D721Med (cell line): ENCODE measurements around the gene FER1L5.

ENCODE experiments used
- DNase-seq: peaks from one replicate; pipeline ENCODE4 v3.0.0; 2011; ENCODE audit warnings: low spot score; ENCODE audit not compliant: insufficient read length
- FAIRE-seq: peaks from 2 replicates; lab custom pipeline; 2011; peaks lifted over from hg19 to GRCh38; lab: Jason Lieb, UNC
- TF ChIP-seq, protein P1 (sequence below): IDR thresholded peaks from 2 replicates; pipeline ENCODE4 v1.5.1; 2012; ENCODE audit warnings: mild to moderate bottlenecking, control low read depth; ENCODE audit not compliant: insufficient read depth; ENCODE audit errors: missing control alignments

Gene FER1L5

DNA sequence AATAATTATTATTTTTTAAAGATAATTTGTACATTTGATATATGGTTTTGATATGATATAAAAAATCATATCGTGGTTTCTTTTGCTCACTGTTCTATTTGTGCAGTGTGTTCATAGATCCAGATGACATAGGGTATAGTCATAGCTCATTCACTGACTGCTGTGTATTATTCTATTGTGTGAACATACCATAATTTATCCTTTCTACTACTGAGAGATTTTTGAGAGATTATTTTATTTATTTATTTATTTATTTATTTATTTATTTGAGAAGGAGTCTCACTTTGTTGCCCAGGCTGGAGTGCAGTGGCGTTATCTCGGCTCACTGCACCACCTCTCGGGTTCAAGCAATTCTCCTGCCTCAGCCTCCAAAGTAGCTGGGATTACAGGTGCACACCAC, 39.0 kb downstream of the FER1L5 start:
- FAIRE-seq (no peak), DNase-seq (no peak)
- TF ChIP-seq, protein P1, sequence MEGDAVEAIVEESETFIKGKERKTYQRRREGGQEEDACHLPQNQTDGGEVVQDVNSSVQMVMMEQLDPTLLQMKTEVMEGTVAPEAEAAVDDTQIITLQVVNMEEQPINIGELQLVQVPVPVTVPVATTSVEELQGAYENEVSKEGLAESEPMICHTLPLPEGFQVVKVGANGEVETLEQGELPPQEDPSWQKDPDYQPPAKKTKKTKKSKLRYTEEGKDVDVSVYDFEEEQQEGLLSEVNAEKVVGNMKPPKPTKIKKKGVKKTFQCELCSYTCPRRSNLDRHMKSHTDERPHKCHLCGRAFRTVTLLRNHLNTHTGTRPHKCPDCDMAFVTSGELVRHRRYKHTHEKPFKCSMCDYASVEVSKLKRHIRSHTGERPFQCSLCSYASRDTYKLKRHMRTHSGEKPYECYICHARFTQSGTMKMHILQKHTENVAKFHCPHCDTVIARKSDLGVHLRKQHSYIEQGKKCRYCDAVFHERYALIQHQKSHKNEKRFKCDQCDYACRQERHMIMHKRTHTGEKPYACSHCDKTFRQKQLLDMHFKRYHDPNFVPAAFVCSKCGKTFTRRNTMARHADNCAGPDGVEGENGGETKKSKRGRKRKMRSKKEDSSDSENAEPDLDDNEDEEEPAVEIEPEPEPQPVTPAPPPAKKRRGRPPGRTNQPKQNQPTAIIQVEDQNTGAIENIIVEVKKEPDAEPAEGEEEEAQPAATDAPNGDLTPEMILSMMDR = no peak

DNA sequence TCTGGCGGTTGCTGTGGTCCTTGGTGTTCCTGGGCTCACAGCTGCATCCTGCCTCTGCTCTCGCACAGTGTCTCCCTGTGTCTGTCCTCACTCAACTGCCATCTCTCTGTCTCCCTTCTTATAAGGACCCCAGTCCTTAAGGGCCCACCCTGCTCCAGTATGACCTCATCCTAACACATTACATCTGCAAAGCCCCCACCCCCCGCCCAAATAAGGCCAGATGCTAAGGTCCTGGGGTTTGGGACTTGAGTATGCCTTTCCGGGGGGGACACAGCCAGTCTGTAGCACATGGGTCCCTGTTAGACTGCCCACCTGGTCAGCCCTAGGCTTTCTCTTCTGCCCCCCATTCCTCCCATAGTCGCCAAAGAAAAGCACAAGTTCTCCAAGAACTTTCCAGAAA, 40.7 kb downstream of the FER1L5 start:
- FAIRE-seq (no peak), DNase-seq (no peak)
- TF ChIP-seq, protein P1 = no peak

DNA sequence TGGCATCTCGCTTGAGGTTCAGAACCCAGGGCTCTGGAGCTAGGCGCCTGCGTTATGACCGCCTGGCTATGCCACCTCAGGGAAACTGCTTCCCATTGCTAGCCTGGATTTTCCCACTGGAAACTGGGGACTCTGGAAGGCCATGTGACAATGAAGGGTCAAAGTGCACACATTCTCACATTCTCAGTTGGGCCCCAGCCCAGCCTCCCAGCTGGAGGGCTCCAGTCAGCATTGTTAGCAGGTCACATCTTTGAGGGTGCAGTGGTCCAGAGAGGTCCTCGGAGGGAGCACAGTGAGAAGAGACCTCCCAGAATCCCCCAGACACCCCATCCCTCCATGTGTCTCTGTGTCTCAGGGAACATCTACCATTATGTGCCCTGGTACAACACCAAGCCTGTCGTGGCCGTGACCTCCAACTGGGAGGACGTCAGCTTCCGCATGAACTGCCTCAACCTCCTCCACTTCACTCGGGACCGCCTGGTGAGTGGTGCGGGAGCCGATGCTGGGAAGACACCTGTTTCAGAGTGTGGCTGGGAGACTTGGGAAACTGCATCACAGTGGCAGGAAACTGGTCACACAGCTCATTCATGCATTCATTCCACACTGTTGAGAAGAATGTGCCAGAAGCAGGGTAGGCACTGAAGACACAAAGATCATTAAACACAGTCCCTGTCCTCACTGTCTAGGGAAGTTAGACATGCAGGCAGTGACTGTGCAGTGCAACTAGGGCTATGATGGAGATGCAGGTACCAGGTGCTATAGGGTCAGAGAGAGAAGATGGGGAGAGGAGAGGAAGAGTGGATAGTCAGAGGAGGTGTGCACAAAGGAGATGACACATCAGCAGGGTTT, 41.6 kb downstream of the FER1L5 start:
- DNase-seq (no peak), FAIRE-seq (no peak)
- TF ChIP-seq, protein P1 = no peak

DNA sequence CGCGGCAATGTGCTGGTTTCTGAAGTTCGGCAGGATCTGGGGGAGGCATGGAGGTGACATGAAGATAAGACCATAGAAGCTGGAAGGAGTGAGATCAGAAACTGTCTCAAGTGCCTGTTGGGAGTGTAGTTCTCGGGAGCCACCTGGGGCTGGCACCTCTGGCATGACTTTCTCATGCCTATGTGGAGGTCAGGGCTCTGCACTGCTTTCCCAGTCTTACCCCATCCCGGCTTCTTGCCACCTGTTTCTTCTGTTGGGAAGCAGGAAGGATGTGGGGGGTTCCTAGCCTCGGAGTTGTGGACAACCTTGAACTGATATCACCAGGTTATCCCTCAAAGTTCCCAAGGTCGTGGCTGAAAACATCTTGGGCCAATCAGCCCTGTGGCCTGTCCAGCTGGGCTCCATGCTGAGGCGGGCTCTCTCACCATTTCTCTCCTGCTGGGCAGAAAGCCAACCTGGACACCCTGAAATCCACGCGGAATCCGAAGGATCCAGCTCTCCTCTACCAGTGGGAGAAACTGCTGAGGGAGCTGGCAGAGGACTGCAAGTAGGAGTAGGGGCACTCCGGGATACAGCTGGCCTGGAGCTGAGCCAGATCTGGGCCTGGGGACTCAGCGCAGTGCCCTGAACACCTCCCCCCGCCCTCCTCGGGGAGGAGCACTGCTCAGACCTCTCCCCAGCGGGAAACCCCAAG, 42.5 kb downstream of the FER1L5 start:
- no peak for FAIRE-seq
- TF ChIP-seq, protein P1 = no peak
- DNase-seq = no peak

DNA sequence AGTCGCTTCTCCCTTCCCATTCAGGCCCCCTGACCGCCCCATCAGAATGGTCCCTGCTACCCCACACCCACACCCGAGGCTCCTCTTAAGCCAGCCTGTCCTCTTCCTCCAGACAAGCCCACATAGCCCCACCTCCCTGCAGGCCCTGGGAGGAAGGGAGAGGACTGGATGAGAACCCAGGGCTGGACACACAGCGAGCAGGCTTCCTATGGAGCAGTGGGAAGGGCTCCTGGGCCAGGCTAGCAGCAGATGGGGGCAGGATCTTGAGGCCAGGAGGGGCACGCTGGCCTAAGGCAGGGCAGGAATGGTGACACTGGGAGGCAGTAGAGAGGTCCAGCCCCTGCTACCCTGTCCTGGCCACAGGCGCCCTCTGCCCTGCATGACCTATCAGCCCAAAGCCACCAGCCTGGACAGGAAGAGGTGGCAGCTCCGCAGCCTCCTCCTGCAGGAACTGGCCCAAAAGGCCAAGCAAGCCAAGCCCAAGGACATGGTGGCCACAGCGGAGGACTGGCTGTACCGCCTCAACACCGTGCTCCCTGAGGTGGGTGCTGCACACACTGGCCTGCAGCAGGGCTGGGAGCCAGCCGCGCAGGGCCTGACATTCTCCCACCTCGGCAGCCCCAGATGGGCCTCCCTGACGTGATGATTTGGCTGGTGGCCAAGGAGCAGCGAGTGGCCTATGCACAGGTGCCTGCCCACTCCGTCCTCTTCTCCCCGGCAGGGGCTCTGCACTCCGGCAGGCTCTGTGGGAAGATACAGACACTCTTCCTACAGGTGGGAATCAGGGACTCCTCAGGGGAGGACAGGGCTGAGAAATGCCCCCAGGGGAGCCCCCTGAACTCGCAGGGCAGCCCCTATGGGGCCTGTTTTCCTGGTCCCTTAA, 43.3 kb downstream of the FER1L5 start:
- DNase-seq (no peak), FAIRE-seq (no peak)
- TF ChIP-seq, protein P1 = no peak

DNA sequence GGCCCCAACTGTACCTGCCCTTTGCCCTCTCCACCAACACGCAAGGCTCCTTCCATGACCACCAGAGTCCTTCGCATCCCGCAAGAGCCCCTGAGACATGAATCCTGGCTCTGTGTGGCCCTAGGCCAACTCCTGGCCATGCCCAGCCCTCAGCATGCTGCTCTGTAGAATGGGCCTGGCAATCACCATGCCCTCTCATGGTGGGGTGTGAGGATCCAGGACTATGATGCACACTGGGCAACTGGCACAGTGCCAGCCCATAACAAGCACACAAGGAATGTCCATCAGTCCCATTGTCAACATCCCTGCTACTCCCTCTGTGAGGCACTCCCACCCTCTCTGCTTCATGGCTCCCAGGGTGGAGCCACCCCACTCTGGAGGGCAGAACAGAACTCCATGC, 44.7 kb downstream of the FER1L5 start:
- TF ChIP-seq, protein P1 = no peak
- DNase-seq (no peak), FAIRE-seq (no peak)
